Measurements from ENCODE around the gene ZKSCAN2.

GRCh38 chr16:25198021-25198420 is 59.6 kb downstream of the ZKSCAN2 start:
- TF ChIP-seq CTCF (IDR thresholded peaks at IDR 0.05; ENCODE audit: low read depth, low read length, missing input control) = no peak
- TF ChIP-seq TAF1 (conservative IDR thresholded peaks at IDR 0.05) = no peak
- TF ChIP-seq MAX (IDR thresholded peaks at IDR 0.05) = no peak
- no peak for TF ChIP-seq YY1 (IDR thresholded peaks at IDR 0.05)
- no peak for TF ChIP-seq REST (IDR thresholded peaks at IDR 0.05)
- no peak for TF ChIP-seq ZBTB33 (IDR thresholded peaks at IDR 0.05)
- no peak for TF ChIP-seq FOXA1 (IDR thresholded peaks at IDR 0.05)
- no peak for TF ChIP-seq JUND (IDR thresholded peaks at IDR 0.05)
- no peak for TF ChIP-seq HNF4A (conservative IDR thresholded peaks at IDR 0.05)
- TF ChIP-seq HNF4G (IDR thresholded peaks at IDR 0.05) = no peak
